Measurements from ENCODE around the gene TMEM50B.
"Not testable (repeated sequence)": the region's sequence is repeated elsewhere in the genome, so short reads cannot be mapped to it uniquely, and the experiment has no call there.

TMEM50B gene

GRCh38 chr21:33477066-33477465 is 2.7 kb downstream of the TMEM50B start:
- DNase-seq = no peak

- DNase-seq = no peak
Measured at GRCh38 chr21:33473344-33473743, 6.4 kb downstream of the TMEM50B start.

GRCh38 chr21:33470701-33471100 is 9.1 kb downstream of the TMEM50B start:
- DNase-seq = no peak

GRCh38 chr21:33469183-33469582 is 10.6 kb downstream of the TMEM50B start:
- not testable (repeated sequence) for DNase-seq

GRCh38 chr21:33461538-33462250 is 18.1 kb downstream of the TMEM50B start:
- no peak for DNase-seq

- no peak for DNase-seq
Measured at GRCh38 chr21:33458861-33459260, 20.9 kb downstream of the TMEM50B start.

- no peak for DNase-seq
Measured at GRCh38 chr21:33455686-33456446, 23.9 kb downstream of the TMEM50B start.

GRCh38 chr21:33452362-33452761 is 27.4 kb downstream of the TMEM50B start:
- DNase-seq = no peak

- DNase-seq = no peak
Measured at GRCh38 chr21:33451634-33452071, 28.1 kb downstream of the TMEM50B start.

GRCh38 chr21:33449616-33450015 is 30.2 kb downstream of the TMEM50B start:
- DNase-seq = no peak

GRCh38 chr21:33446620-33447019 is 33.2 kb downstream of the TMEM50B start:
- not testable (repeated sequence) for DNase-seq

GRCh38 chr21:33444499-33444898 is 35.3 kb downstream of the TMEM50B start:
- DNase-seq = no peak

- DNase-seq = no peak
Measured at GRCh38 chr21:33443194-33443593, 36.6 kb downstream of the TMEM50B start.

GRCh38 chr21:33441489-33442477 is 38.0 kb downstream of the TMEM50B start:
- peak; percentile 93 for DNase-seq

- no peak for DNase-seq
Measured at GRCh38 chr21:33437140-33437539, 42.6 kb downstream of the TMEM50B start.

- DNase-seq = no peak
Measured at GRCh38 chr21:33434770-33435360, 44.9 kb downstream of the TMEM50B start.

- DNase-seq = no peak
Measured at GRCh38 chr21:33433425-33434114, 46.2 kb downstream of the TMEM50B start.

- DNase-seq = no peak
Measured at GRCh38 chr21:33433001-33433400, 46.8 kb downstream of the TMEM50B start.

GRCh38 chr21:33432496-33432895 is 47.3 kb downstream of the TMEM50B start:
- DNase-seq = no peak

GRCh38 chr21:33430858-33431257 is 48.9 kb downstream of the TMEM50B start:
- DNase-seq = no peak

- no peak for DNase-seq
Measured at GRCh38 chr21:33428669-33429068, 51.1 kb downstream of the TMEM50B start.

GRCh38 chr21:33427051-33427450 is 52.7 kb downstream of the TMEM50B start:
- DNase-seq = no peak
